C4-2B (cell line): ENCODE data around the gene SPTBN4.
A peak's percentile ranks its signal among the peaks of the same experiment; 100 is the strongest.

ENCODE experiments used
- H3K27ac ChIP-seq: fragments of 450-650 bp; 2 replicates; pipeline ENCODE4 v1.5.1; 2017
- CTCF ChIP-seq: fragments of 450-650 bp; conservative IDR thresholded peaks from 2 replicates; pipeline ENCODE4 v1.5.1; 2017; ENCODE audit warnings: mild to moderate bottlenecking
- ZFX ChIP-seq: fragments of 450-650 bp; IDR thresholded peaks from 2 replicates; pipeline ENCODE4 v1.6.1; 2017

Gene SPTBN4

GRCh38 chr19:40431698-40432097, 35.1 kb upstream of the SPTBN4 start:
- TF ChIP-seq ZFX (no peak), CTCF (no peak)
- H3K27ac ChIP-seq = no peak overlapping the region; the same call in 1 of the 2 replicates

- H3K27ac ChIP-seq = peak overlapping the region; percentile 92
Measured at GRCh38 chr19:40432760-40433159, 34.0 kb upstream of the SPTBN4 start.

GRCh38 chr19:40433391-40434216, 33.2 kb upstream of the SPTBN4 start:
- peak overlapping the region; percentile 92 for H3K27ac ChIP-seq
- TF ChIP-seq CTCF (no peak), ZFX (peak; percentile 53; the same call in 1 of the 2 replicates)

GRCh38 chr19:40438284-40438683, 28.5 kb upstream of the SPTBN4 start:
- TF ChIP-seq ZFX = no peak
- TF ChIP-seq CTCF = no peak
- H3K27ac ChIP-seq = no peak overlapping the region

GRCh38 chr19:40441719-40442253, 25.0 kb upstream of the SPTBN4 start:
- no peak overlapping the region for H3K27ac ChIP-seq
- TF ChIP-seq CTCF (no peak), ZFX (no peak)

GRCh38 chr19:40442328-40443130, 24.3 kb upstream of the SPTBN4 start:
- H3K27ac ChIP-seq = peak overlapping the region; percentile 98
- TF ChIP-seq ZFX (no peak), CTCF (no peak)

GRCh38 chr19:40443131-40443999, 23.4 kb upstream of the SPTBN4 start:
- TF ChIP-seq CTCF (no peak), ZFX (0 out of 2 replicates have a peak, but pooled peaks have one; percentile 14)
- H3K27ac ChIP-seq = peak overlapping the region; percentile 98
